ENCODE measurements around the gene TMEM132C.

DNA sequence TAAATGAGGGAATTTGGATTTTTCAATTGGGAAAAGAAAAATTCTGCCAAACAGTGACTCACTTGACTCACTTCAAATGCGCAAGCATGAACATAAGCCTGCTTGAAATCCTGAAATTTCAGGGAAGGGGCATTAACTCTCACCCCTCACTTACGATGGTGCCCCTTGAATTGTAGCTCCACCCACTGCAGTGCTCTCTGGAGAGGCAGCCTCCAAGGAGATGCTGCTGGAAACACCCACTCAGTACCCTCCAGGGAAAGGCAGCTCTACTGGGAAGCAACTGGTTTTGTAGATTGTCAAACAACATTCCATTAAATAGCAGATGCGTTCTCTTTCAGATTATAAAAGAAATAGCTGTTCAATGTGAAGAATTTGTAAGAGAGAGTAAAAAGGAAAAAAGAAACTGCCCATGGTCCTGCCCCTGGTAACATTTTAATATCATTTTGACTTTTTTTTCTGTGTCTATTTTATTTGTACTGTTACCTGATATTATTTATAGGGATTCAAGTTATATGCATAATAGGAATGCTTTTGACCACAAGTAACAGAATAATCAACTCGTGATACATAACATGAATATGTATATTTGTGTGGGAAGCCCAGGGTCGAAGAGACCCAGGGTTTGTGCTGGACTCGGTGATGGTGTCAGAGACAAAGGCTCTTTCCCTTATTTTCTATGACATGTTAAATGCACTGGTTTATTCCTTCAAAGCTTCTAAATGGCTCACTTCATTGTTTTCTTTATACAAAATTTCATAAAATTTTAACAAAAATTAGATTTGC, 31.1 kb upstream of the TMEM132C start:
- no peak for TF ChIP-seq KDM1A (CRISPR knock-in tag; IDR thresholded peaks at IDR 0.05)
- TF ChIP-seq BHLHE40 (IDR thresholded peaks at IDR 0.05; ENCODE audit: low read length), result no peak
- TF ChIP-seq JARID2 (CRISPR knock-in tag; IDR thresholded peaks at IDR 0.05; ENCODE audit: insufficient replicate concordance), result no peak
- TF ChIP-seq SUZ12 (IDR thresholded peaks at IDR 0.05; ENCODE audit: low read depth, low read length), result no peak
